Measurements from ENCODE around the gene ZNF138.

- no peak for TF ChIP-seq CTCF (IDR thresholded peaks at IDR 0.05; ENCODE audit: insufficient read depth, low read length)
- TF ChIP-seq POLR2AphosphoS5 (IDR thresholded peaks at IDR 0.05; ENCODE audit: low read depth), result no peak
- TF ChIP-seq REST (IDR thresholded peaks at IDR 0.05; ENCODE audit: insufficient replicate concordance, low read depth), result no peak
- TF ChIP-seq GABPA (IDR thresholded peaks at IDR 0.05; ENCODE audit: low read depth), result no peak
These were observed 74.3 kb downstream of the ZNF138 start for GRCh38 chr7:64868499-64868898.

All from HL-60 (cell line).